GM19467 (cell line): ENCODE data around the gene MYO1F.

Experiments
- ATAC-seq: cut with Tn5 transposase; IDR thresholded peaks from one replicate; pipeline ENCODE4 v1.9.1; 2021; ENCODE audit warnings: mild to moderate bottlenecking, moderate library complexity; ENCODE audit not compliant: unreplicated experiment

The MYO1F gene

GRCh38 chr19:8499048-8499833 lies 78.0 kb downstream of the MYO1F start:
- ATAC-seq, result no peak

DNA sequence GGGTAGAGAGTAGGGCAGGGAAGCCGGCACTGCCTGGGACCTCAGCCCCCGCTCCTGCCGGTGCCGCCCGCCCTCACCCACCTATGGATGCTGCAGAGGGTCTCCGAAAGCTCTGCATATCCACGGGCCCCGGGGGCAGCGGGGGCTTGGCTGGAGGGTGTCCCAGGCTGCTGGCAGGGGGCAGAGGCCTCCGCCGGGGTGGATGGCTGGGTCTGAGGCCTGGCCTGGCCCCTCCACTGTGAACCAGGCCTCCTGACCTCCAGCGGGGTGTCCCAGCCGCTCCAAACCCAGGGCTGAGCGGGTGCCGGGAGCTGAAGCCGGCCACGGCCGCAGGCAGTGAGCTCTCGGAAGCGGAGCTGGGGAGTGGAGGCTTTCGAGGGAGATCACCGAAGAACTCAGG lies 78.9 kb downstream of the MYO1F start:
- no peak for ATAC-seq

- ATAC-seq, result no peak
Observed at GRCh38 chr19:8494158-8494557, 83.1 kb downstream of the MYO1F start.

GRCh38 chr19:8491574-8491973 lies 85.7 kb downstream of the MYO1F start:
- ATAC-seq, result no peak

- ATAC-seq, result no peak
Observed at GRCh38 chr19:8490873-8491272, 86.4 kb downstream of the MYO1F start.

- no peak for ATAC-seq
Observed at GRCh38 chr19:8490395-8490760, 86.9 kb downstream of the MYO1F start.

- ATAC-seq, result no peak
Observed at GRCh38 chr19:8489561-8490394, 87.5 kb downstream of the MYO1F start.

GRCh38 chr19:8488365-8488764 lies 88.9 kb downstream of the MYO1F start:
- ATAC-seq, result no peak

DNA sequence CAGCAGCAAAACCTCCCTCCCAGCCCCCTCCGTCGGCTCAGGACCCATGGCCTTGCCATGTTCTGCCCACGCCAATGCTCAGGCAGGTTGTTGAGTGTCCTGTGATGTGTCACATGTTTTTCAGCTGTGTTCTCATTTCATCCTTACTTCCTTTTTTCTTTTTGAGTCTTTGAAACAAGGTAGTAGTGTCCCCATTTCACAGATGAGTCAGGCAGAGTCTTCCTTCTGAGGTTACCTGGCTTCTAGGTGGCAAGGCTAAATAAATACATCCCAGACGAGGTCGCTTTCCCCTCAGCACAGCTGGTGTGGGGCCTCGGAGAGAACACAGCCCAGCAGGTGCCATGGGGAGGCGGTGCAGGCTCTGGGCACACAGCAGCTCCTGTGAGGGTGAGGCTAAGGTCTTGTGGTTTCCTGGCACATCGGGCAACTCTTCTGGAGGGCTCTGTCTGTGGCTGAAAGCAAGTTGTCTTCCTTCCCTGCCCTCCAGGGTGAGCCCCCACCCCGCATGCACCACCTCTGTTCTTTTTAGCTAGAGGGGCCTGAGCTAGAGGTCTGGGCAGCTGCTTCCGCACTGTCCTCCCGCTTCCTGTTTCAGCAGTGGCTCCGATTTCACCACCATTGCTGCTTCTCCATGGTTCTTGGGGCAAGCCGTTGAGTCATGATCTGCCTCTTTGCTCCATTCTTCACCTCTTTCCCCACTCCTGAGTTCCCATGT lies 89.9 kb downstream of the MYO1F start:
- no peak for ATAC-seq

- no peak for ATAC-seq
Observed at GRCh38 chr19:8486661-8487136, 90.5 kb downstream of the MYO1F start.

GRCh38 chr19:8485561-8486371 lies 91.5 kb downstream of the MYO1F start:
- no peak for ATAC-seq

DNA sequence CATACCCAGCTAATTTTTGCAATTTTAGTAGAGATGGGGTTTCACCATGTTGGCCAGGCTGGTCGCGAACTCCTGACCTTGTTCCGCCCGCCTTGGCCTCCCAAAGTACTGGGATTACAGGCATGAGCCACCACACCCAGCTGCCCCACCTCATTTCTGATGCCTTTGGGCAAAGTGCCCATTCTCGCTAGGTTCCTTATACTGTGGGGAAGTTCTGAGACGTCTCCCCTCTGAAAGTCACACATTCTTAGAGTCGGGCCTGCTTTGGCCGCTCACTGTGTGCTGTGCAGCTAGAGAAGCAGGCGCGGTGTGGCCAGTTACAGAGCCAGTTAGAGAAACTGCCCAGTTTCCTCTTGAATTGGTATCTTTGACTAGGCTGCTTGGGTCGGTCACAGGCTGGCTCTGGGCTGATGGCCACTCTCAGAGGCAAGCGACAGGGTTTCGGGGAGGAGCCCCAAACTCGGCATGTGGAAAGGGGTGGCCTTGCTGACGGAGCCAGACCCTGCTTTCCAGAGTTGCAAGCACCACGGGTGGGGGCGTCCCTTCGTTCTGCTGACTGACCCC lies 92.8 kb downstream of the MYO1F start:
- ATAC-seq, result no peak

DNA sequence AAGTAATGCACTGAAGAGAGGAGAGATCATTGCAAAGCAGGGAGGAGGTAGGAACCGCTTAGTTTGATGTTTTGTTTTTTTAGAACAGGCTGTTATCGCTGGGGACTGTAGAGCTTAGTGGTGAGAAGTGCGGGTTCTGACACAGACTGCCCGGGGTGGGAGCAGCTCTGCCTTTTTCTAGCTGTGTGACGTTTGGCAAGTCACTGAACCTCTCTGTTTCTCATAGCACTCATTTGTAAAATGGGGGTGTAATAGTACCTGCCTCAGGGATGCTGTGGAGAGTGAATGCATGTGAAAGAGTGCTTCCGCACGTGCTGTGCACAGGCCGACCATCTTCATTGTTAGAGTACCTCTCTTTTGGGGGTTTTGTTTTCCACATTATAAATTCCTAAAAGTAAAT lies 94.1 kb downstream of the MYO1F start:
- ATAC-seq, result no peak

GRCh38 chr19:8482696-8483095 lies 94.5 kb downstream of the MYO1F start:
- ATAC-seq, result no peak

- no peak for ATAC-seq
Observed at GRCh38 chr19:8481616-8482015, 95.6 kb downstream of the MYO1F start.

DNA sequence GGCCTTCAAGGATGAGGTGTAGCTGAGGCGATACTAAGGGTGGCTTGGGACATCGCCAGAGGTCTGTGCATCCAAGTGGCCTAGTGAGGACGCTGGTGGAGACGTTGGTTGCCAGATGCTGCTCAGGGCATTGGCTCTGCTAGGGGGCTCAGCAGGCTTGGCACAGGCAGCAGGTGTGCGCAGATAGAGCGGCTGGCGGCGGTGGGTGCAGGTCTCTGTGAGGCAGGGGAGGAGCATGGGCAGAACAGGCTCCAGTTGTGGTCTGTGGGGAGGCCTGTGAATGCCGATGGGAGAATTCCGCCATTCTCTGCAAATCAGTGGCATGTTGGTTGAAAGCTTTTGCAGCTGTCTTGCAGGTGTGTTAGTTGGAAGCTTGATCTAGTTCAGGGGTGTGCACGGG lies 96.0 kb downstream of the MYO1F start:
- ATAC-seq, result no peak

DNA sequence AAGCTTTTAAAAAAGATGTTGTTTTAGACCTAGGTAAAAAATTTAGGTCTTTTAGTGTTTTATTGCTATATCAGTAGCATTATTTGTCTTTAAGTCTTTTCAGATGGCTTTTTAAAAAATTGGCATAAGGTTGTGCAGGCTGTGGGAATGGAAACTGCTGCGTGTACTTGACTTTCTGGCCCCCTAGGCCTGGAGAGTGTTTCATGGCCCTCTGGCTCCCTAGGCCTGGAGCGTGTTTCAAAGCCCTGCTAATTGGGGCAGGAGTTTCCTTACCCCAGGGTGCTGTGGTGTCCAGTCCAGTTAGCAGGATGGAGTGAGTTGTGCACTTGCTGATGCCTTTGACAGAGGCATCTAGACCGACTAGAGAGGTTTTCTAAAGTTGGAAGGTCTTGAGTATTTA lies 98.6 kb downstream of the MYO1F start:
- no peak for ATAC-seq

- ATAC-seq, result no peak
Observed at GRCh38 chr19:8477889-8478288, 99.4 kb downstream of the MYO1F start.

- no peak for ATAC-seq
Observed at GRCh38 chr19:8476524-8476923, 100.7 kb downstream of the MYO1F start.

DNA sequence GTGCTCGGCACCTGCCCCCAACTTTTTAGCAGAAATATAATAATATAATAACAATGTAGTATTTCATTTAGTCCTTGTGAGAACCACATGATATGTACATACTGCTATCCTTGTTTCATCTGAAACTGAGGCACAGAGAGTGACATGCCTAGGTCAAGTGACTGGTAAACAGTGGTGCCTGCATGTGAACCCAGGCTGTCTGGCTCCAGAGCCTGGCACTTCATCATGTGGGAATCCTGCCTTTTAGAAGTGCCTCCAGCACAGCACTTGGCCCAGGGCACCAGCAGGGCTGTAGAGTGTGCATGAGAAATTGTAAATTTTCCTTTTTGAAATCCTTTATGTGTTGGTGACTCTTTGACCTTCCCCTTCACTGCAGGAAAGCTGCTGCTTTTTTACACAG lies 102.2 kb downstream of the MYO1F start:
- ATAC-seq, result no peak
